ENCODE results near the gene ADM5.

DNA sequence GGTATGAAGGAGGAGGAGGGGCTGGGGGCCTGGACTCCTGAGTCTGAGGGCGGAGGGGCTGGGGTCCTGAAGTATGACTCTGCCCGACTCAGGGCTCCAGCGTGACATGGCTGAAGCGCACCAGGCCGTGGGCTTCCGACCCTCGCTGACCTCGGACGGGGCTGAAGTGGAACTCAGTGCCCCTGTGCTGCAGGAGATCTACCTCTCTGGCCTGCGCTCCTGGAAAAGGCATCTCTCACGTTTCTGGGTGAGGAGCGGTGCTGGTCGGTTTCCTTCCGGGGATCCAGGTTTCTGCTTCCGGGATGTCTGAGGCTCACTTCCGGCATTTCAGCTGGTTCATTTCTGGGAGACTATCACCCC lies 2.7 kb downstream of the ADM5 start:
- TF ChIP-seq, protein P1, sequence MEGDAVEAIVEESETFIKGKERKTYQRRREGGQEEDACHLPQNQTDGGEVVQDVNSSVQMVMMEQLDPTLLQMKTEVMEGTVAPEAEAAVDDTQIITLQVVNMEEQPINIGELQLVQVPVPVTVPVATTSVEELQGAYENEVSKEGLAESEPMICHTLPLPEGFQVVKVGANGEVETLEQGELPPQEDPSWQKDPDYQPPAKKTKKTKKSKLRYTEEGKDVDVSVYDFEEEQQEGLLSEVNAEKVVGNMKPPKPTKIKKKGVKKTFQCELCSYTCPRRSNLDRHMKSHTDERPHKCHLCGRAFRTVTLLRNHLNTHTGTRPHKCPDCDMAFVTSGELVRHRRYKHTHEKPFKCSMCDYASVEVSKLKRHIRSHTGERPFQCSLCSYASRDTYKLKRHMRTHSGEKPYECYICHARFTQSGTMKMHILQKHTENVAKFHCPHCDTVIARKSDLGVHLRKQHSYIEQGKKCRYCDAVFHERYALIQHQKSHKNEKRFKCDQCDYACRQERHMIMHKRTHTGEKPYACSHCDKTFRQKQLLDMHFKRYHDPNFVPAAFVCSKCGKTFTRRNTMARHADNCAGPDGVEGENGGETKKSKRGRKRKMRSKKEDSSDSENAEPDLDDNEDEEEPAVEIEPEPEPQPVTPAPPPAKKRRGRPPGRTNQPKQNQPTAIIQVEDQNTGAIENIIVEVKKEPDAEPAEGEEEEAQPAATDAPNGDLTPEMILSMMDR (IDR thresholded peaks at IDR 0.05; ENCODE audit: insufficient read depth, low read length) = no peak
- TF ChIP-seq POLR2AphosphoS5 (IDR thresholded peaks at IDR 0.05; ENCODE audit: low read depth) = no peak
